ENCODE results near the gene NGF.

Gene NGF

GRCh38 chr1:115302390-115302961 lies 35.6 kb downstream of the NGF start:
- no peak for TF ChIP-seq REST (IDR thresholded peaks at IDR 0.05; ENCODE audit: insufficient read depth in 1 of 2, low read depth in 2 of 2, low read length in 2 of 2)
- TF ChIP-seq TAF1 (IDR thresholded peaks at IDR 0.05; ENCODE audit: borderline replicate concordance, insufficient read depth, low read length): no peak
- TF ChIP-seq POLR2AphosphoS5 (IDR thresholded peaks at IDR 0.05; ENCODE audit: low read depth, low read length): no peak
- no peak for TF ChIP-seq FOXP2 (optimal IDR thresholded peaks at IDR 0.05; ENCODE audit: borderline replicate concordance, extremely low read depth, extremely low read length, insufficient read depth)
- TF ChIP-seq SIN3A (IDR thresholded peaks at IDR 0.05; ENCODE audit: borderline replicate concordance, insufficient read depth, low read length): no peak

- no peak for TF ChIP-seq SIN3A (IDR thresholded peaks at IDR 0.05; ENCODE audit: borderline replicate concordance, insufficient read depth, low read length)
- TF ChIP-seq POLR2AphosphoS5 (IDR thresholded peaks at IDR 0.05; ENCODE audit: low read depth, low read length): no peak
- TF ChIP-seq REST (IDR thresholded peaks at IDR 0.05; ENCODE audit: insufficient read depth in 1 of 2, low read depth in 2 of 2, low read length in 2 of 2): no peak
- no peak for TF ChIP-seq FOXP2 (optimal IDR thresholded peaks at IDR 0.05; ENCODE audit: borderline replicate concordance, extremely low read depth, extremely low read length, insufficient read depth)
- no peak for TF ChIP-seq TAF1 (IDR thresholded peaks at IDR 0.05; ENCODE audit: borderline replicate concordance, insufficient read depth, low read length)
Measured at GRCh38 chr1:115301438-115302020, 36.5 kb downstream of the NGF start.

DNA sequence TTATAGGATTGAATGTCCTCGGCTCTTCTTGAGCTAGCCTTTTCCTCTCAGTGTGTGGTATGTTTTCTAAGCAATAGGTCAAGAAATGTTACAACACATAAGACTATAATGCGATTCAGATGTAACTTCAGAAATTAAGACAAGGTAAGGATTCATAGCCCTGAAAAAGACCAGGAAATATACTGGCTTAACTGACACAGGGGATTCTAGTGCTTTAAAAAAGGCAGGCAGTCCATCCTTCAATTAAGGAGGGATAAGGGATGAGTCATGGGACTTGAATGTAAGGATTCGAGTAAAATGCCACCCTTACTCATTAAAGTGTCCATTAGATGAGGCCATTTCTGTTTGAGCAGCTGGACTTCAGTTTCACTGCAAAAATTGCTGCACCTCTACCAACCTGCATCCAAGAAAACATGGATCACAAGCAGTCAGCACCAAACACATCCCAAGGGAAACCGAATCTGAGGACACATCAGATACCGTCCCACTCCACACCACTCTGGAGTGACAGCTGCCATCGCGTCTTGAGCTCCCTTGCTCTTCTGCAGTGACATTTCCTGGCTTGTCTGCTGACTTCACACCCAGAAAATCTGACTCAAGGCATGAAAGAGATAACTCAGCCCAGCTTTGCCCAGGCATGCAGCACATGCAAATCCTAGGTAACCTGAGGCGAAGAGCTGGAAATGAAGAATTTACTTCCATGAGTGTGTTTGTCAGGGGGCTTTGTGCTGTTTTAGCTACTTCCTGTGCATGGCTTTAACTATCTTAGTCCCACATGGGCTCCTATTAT lies 37.8 kb downstream of the NGF start:
- TF ChIP-seq REST (IDR thresholded peaks at IDR 0.05; ENCODE audit: insufficient read depth in 1 of 2, low read depth in 2 of 2, low read length in 2 of 2): no peak
- TF ChIP-seq TAF1 (IDR thresholded peaks at IDR 0.05; ENCODE audit: borderline replicate concordance, insufficient read depth, low read length): no peak
- TF ChIP-seq FOXP2 (optimal IDR thresholded peaks at IDR 0.05; ENCODE audit: borderline replicate concordance, extremely low read depth, extremely low read length, insufficient read depth): no peak
- TF ChIP-seq POLR2AphosphoS5 (IDR thresholded peaks at IDR 0.05; ENCODE audit: low read depth, low read length): no peak
- TF ChIP-seq SIN3A (IDR thresholded peaks at IDR 0.05; ENCODE audit: borderline replicate concordance, insufficient read depth, low read length): no peak

- TF ChIP-seq FOXP2 (optimal IDR thresholded peaks at IDR 0.05; ENCODE audit: borderline replicate concordance, extremely low read depth, extremely low read length, insufficient read depth) (no peak), TAF1 (IDR thresholded peaks at IDR 0.05; ENCODE audit: borderline replicate concordance, insufficient read depth, low read length) (no peak), POLR2AphosphoS5 (IDR thresholded peaks at IDR 0.05; ENCODE audit: low read depth, low read length) (no peak), REST (IDR thresholded peaks at IDR 0.05; ENCODE audit: insufficient read depth in 1 of 2, low read depth in 2 of 2, low read length in 2 of 2) (no peak), SIN3A (IDR thresholded peaks at IDR 0.05; ENCODE audit: borderline replicate concordance, insufficient read depth, low read length) (no peak)
Measured at GRCh38 chr1:115299266-115299665, 38.8 kb downstream of the NGF start.

Measured in PFSK-1 (cell line).